ENCODE measurements around the gene TNNI2.
A peak's percentile ranks its signal among the peaks of the same experiment; 100 is the strongest.
"Not testable (repeated sequence)": the region's sequence is repeated elsewhere in the genome, so short reads cannot be mapped to it uniquely, and the experiment has no call there.

TNNI2 gene

DNA sequence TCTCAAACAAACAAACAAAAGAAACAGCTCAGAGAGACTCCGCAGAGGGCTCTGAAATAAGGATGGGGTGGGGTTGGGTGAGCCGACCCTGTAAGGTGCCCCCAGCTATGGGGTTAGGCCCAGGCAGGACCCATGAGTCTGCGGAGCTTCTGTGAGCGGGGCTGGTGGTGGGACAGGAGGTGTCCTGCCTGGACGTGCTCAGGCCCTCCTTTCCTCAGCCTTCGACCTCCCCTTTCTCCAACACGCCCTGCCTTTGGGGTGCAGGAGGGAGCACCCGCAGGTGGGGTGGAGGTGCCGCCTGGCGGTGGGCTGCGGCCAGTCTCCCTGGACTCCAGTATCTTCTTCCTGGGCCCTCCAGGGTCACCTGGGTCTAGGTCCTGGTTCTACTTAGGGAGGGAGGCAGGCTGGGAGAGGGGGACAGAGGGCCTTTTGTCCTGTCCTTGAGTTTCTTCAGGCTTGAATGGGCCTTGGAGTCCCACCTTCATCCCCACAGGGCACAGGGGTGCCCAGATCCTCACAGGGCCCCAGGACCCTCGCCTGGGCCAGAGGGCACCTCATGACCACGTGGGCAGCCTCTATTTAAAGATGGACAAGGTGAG, 40.7 kb downstream of the TNNI2 start:
- Histone ChIP-seq H3K9me3 (ENCODE audit: control insufficient read depth in 5 of 5, low read length in 5 of 5) (no peaks in the 10 kb centered on the region), H3K9ac (ENCODE audit: low read length in 5 of 5) (peak overlapping the region in 1 of 5 donors; percentile 71), H3K4me1 (ENCODE audit: control insufficient read depth in 5 of 5, insufficient read depth in 5 of 5, low read length in 5 of 5) (peaks cover 3 to 75% (median 69%) of the 10 kb centered on the region in 5 donors), H3K4me3 (ENCODE audit: low read depth in 1 of 5, low read length in 5 of 5) (no peak overlapping the region), H3K36me3 (ENCODE audit: control insufficient read depth in 5 of 5, insufficient read depth in 5 of 5, low read length in 5 of 5) (peaks cover 0 to 15% (median 9%) of the 10 kb centered on the region in 5 donors), H3K27ac (ENCODE audit: low read depth, low read length) (peak overlapping the region; percentile 95), H3K27me3 (ENCODE audit: control insufficient read depth in 5 of 5, insufficient read depth in 4 of 5, low read length in 5 of 5) (peaks cover 2 to 43% (median 16%) of the 10 kb centered on the region in 5 donors)

DNA sequence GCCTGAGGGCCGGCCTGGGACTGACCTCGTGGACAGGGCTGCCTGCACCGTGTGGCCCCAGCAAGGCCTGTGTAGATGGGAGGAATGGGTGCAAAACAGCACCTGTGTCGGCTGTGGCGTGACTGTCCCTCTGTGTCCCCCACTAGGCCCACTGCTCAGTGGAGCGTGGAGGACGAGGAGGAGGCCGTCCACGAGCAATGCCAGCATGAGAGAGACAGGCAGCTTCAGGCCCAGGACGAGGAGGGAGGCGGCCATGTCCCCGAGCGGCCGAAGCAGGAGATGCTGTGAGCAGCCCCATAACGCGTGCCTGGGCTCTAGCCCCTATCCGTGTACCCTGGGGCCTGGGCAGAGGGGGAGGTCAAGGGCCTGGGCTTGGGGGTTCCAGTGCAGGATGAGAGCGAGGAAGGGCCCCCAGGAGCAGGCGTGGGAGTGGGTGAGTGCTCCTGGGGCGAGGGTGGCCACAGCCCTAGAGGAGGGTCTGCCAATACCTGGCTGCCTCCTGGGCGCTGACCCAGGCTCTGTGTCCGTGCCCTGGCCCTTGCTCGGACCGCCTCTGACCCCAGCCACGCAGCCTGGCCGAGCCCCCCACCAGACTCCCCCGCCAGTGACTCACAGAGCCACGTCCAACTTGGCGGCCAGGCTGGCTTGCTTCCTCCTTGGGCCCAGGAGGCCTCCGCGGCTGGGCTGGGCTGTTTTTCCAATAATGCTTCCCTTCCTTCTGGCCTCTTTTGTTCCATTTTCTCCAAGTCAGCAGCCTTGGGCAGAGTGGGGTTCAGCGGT, 41.4 kb downstream of the TNNI2 start:
- Histone ChIP-seq H3K9me3 (ENCODE audit: control insufficient read depth in 5 of 5, low read length in 5 of 5) (no peaks in the 10 kb centered on the region), H3K27me3 (ENCODE audit: control insufficient read depth in 5 of 5, insufficient read depth in 4 of 5, low read length in 5 of 5) (peaks cover 2 to 45% (median 16%) of the 10 kb centered on the region in 5 donors), H3K9ac (ENCODE audit: low read length in 5 of 5) (peak overlapping the region in 2 of 5 donors; percentile 47 to 71), H3K4me1 (ENCODE audit: control insufficient read depth in 5 of 5, insufficient read depth in 5 of 5, low read length in 5 of 5) (peaks cover 3 to 71% (median 64%) of the 10 kb centered on the region in 5 donors), H3K4me3 (ENCODE audit: low read depth in 1 of 5, low read length in 5 of 5) (peak overlapping the region in 1 of 5 donors; percentile 5), H3K36me3 (ENCODE audit: control insufficient read depth in 5 of 5, insufficient read depth in 5 of 5, low read length in 5 of 5) (peaks cover 5 to 21% (median 15%) of the 10 kb centered on the region in 5 donors), H3K27ac (ENCODE audit: low read depth, low read length) (peak overlapping the region; percentile 95)

DNA sequence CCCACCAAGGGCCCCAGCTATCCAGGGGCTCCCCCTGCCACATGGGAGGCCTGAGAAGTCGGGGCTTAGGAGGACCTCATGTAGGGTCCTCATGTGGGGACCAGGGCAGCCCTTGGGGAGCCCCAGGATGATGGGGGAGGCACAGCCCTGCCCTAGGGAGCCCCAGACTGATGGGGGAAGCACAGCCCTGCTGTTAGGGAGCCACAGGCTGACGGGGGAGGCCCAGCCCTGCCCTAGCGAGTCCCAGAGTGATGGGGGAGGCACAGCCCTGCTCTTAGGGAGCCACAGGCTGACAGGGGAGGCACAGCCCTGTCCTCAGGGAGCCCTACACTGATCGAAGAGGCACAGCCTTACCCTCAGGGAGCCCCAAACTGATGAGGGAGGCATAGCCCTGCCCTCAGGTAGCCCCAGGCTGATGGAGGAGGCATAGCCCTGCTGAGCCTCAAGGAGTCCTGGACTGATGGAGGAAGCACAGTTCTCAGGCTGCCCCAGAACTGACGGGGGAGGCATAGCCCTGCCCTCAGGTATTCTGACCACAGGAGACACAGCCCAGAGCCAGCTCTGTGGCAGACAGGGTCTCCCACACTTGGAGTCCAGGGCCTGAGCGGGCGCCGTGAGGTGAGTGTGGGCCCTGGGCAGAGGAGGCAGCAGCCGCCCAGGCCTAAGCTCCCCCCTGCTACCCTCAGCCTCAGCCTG, 42.1 kb downstream of the TNNI2 start:
- no peaks in the 10 kb centered on the region for H3K9me3 ChIP-seq (ENCODE audit: control insufficient read depth in 5 of 5, low read length in 5 of 5)
- peak overlapping the region in 4 of 5 donors; percentile 22 to 71 (median 56) for H3K9ac ChIP-seq (ENCODE audit: low read length in 5 of 5)
- H3K4me1 ChIP-seq (ENCODE audit: control insufficient read depth in 5 of 5, insufficient read depth in 5 of 5, low read length in 5 of 5), result peaks cover 3 to 64% (median 59%) of the 10 kb centered on the region in 5 donors
- H3K4me3 ChIP-seq (ENCODE audit: low read depth in 1 of 5, low read length in 5 of 5), result peak overlapping the region in 2 of 5 donors; percentile 5 to 15
- peaks cover 2 to 38% (median 15%) of the 10 kb centered on the region in 5 donors for H3K27me3 ChIP-seq (ENCODE audit: control insufficient read depth in 5 of 5, insufficient read depth in 4 of 5, low read length in 5 of 5)
- peaks cover 9 to 29% (median 23%) of the 10 kb centered on the region in 5 donors for H3K36me3 ChIP-seq (ENCODE audit: control insufficient read depth in 5 of 5, insufficient read depth in 5 of 5, low read length in 5 of 5)
- peak overlapping the region; percentile 95 for H3K27ac ChIP-seq (ENCODE audit: low read depth, low read length)

DNA sequence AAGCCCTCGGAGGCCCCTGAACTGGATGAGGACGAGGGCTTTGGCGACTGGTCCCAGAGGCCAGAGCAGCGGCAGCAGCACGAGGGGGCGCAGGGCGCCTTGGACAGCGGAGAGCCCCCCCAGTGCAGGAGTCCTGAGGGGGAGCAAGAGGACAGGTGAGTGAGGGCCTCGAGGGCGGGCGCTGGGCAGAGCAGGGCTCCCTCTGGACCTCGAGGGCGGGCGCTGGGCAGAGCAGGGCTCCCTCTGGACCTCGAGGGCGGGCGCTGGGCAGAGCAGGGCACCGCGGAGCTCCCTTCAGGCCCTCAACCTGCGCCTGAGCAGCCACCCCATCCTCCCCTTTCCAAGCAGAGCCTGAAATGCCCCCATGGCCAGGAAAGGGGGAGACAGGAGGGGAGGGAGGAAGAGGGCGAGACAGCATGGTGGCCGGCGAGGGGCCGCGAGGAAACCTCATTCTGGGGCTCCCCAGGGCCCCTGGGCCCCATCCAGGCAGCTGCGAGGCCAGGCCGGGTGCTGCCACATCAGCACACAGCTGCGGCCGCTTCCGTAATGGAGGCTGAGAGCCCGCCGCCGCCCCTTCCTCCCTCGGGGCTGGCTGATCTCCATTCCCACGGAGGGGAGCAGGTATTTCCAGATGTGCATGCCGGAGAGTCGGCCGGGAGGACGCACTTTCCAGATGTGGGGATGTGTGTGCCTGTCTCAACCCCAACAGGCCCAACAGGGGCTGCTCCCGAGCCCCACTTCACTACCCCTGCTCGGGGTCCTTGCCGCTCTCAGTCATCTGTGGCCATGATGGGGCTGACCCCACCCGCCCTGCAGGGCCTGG, 42.9 kb downstream of the TNNI2 start:
- Histone ChIP-seq H3K9ac (ENCODE audit: low read length in 5 of 5) (peak overlapping the region in 3 of 5 donors; percentile 39 to 71 (median 54)), H3K4me1 (ENCODE audit: control insufficient read depth in 5 of 5, insufficient read depth in 5 of 5, low read length in 5 of 5) (peaks cover 3 to 56% (median 51%) of the 10 kb centered on the region in 5 donors), H3K27me3 (ENCODE audit: control insufficient read depth in 5 of 5, insufficient read depth in 4 of 5, low read length in 5 of 5) (peaks cover 2 to 30% (median 9%) of the 10 kb centered on the region in 5 donors), H3K4me3 (ENCODE audit: low read depth in 1 of 5, low read length in 5 of 5) (peak overlapping the region in 2 of 5 donors; percentile 18 to 26), H3K36me3 (ENCODE audit: control insufficient read depth in 5 of 5, insufficient read depth in 5 of 5, low read length in 5 of 5) (peaks cover 11 to 37% (median 29%) of the 10 kb centered on the region in 5 donors), H3K27ac (ENCODE audit: low read depth, low read length) (peak overlapping the region; percentile 95), H3K9me3 (ENCODE audit: control insufficient read depth in 5 of 5, low read length in 5 of 5) (no peaks in the 10 kb centered on the region)

DNA sequence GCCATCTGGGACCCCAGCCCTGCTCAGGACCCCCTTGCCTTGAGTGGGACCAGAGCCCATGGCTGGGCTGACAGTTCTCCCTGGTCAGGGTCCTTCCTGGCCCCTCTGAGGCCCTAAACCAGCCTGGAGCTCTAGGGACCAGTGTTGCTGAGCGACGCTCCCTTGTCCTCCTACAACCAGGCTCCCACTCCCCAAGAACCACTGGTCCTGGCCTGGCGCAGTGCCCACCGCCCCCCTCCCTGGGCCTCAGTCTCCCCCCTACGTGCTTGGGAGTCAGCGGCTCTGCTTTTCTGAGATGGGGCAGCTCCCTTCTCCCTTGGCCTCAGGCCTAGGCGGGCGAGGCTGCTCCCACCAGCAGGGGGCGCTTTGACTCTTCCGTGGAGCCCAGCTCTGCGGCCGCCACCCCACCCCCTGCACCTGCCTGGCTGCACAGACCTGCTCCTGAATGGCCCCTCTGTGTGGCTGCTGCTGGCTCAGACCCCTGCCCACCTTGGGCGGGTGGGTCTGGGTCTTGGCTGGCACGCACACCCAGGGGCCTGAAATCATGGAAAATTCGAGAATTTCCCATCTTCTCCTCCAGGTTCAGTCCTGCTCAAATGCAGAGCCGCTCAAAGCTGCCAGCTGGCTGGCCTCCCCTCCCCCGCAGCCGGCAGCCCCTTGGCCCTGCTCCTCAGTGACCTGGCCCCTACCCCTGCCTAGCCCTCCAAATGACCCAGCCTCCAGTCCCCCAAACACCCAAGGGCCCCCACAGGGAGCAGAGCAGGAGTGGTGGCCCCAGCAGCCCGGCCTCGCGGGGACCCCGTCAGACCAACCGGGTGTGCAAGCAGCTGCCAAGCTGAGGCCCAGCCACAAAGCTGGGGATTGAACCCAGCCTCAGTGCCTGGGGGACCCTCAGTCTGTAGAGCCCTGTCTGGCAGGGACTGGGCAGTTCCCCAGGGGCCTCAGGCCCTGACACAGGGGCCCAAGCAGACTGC, 43.8 kb downstream of the TNNI2 start:
- peak overlapping the region; percentile 95 for H3K27ac ChIP-seq (ENCODE audit: low read depth, low read length)

DNA sequence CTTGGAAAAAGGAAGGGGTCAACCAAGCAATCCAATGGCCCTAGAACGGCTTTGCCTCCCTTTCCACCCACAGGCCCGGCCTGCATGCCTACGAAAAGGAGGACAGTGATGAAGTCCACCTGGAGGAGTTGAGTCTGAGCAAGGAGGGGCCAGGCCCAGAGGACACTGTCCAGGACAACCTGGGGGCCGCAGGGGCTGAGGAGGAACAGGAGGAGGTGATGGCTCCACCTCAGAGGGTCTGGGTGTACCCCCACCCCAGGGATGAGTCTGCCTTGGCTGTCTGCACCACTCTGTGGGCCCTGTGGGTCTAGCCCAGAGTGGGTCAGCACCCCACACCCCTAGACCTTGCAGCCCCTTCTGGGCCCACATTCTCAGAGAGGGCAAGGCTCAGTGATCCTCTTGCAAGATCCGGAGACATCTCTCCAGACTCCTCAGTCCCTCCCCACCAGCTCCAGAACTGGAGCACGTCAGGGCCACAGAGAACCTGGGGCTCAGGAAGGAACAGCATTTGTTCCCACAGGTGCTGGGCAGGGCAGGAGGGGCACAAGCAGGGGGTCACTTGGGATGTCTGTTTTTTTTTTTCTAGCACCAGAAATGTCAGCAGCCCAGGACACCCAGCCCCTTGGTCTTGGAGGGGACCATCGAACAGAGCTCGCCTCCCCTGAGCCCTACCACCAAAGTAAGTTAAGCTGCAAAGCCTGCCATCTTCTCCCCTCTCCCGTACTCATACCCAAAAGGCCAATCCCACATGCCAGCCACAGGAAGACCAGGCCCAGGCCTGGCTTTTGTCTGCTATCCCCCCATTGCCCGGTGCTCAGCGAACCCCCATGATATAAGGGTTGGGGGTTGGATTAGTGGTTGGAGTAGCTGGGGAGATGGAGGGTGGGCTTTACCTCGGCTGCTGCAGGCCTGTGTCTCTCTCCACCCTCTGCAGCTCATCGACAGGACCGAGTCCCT, 44.8 kb downstream of the TNNI2 start:
- peaks cover 1 to 52% (median 44%) of the 10 kb centered on the region in 5 donors for H3K4me1 ChIP-seq (ENCODE audit: control insufficient read depth in 5 of 5, insufficient read depth in 5 of 5, low read length in 5 of 5)
- H3K27me3 ChIP-seq (ENCODE audit: control insufficient read depth in 5 of 5, insufficient read depth in 4 of 5, low read length in 5 of 5), result peaks cover 2 to 20% (median 7%) of the 10 kb centered on the region in 5 donors
- H3K9ac ChIP-seq (ENCODE audit: low read length in 5 of 5), result no peak overlapping the region
- no peaks in the 10 kb centered on the region for H3K9me3 ChIP-seq (ENCODE audit: control insufficient read depth in 5 of 5, low read length in 5 of 5)
- H3K27ac ChIP-seq (ENCODE audit: low read depth, low read length), result no peak overlapping the region
- H3K36me3 ChIP-seq (ENCODE audit: control insufficient read depth in 5 of 5, insufficient read depth in 5 of 5, low read length in 5 of 5), result peaks cover 11 to 56% (median 44%) of the 10 kb centered on the region in 5 donors
- H3K4me3 ChIP-seq (ENCODE audit: low read depth in 1 of 5, low read length in 5 of 5), result no peak overlapping the region

More for the DNA sequence above, 43.8 kb downstream of the TNNI2 start:
- Histone ChIP-seq H3K9ac (ENCODE audit: low read length in 5 of 5) (peak overlapping the region in 1 of 5 donors; percentile 39), H3K36me3 (ENCODE audit: control insufficient read depth in 5 of 5, insufficient read depth in 5 of 5, low read length in 5 of 5) (peaks cover 11 to 46% (median 33%) of the 10 kb centered on the region in 5 donors), H3K9me3 (ENCODE audit: control insufficient read depth in 5 of 5, low read length in 5 of 5) (no peaks in the 10 kb centered on the region), H3K4me1 (ENCODE audit: control insufficient read depth in 5 of 5, insufficient read depth in 5 of 5, low read length in 5 of 5) (peaks cover 0 to 49% (median 45%) of the 10 kb centered on the region in 5 donors), H3K27me3 (ENCODE audit: control insufficient read depth in 5 of 5, insufficient read depth in 4 of 5, low read length in 5 of 5) (peaks cover 2 to 26% (median 8%) of the 10 kb centered on the region in 5 donors), H3K4me3 (ENCODE audit: low read depth in 1 of 5, low read length in 5 of 5) (peak overlapping the region in 2 of 5 donors; percentile 18 to 26)

DNA sequence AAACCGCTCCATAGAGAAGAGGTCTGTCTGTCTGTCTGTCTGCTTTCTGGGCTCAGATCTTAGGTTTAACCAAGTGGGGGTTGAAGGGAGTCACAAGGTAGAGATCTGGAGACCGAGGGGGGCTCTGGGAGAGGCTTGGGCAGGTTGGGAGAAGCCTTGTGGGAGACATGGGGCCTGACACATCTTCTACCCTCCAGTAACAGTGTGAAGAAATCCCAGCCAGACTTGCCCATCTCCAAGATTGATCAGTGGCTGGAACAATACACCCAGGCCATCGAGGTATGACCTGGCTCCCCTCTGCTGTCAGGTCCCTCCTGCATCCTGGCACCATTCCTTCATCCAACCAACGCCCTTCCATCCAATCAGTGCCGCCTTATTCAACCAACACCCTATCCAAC, 45.5 kb downstream of the TNNI2 start:
- H3K4me1 ChIP-seq (ENCODE audit: control insufficient read depth in 5 of 5, insufficient read depth in 5 of 5, low read length in 5 of 5), result peaks cover 1 to 55% (median 49%) of the 10 kb centered on the region in 5 donors
- H3K27ac ChIP-seq (ENCODE audit: low read depth, low read length), result no peak overlapping the region

DNA sequence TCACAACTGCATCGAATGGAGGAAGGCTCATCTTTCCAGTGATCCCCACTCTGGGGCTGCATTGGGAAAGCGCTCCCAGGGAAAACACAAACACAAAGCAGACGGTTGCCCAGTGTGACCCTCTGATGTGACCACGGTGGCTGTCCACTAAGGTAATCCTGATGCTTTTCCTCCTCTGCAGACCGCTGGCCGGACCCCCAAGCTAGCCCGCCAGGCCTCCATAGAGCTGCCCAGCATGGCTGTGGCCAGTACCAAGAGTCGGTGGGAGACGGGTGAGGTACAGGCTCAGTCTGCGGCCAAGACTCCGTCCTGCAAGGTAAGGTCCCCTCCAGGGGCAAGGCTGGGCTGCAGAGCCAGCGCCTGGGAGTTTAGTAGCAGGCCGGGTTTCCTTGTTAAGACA, 47.8 kb downstream of the TNNI2 start:
- H3K36me3 ChIP-seq (ENCODE audit: control insufficient read depth in 5 of 5, insufficient read depth in 5 of 5, low read length in 5 of 5), result peaks cover 11 to 62% (median 46%) of the 10 kb centered on the region in 5 donors
- H3K9ac ChIP-seq (ENCODE audit: low read length in 5 of 5); H3K27ac ChIP-seq (ENCODE audit: low read depth, low read length); H3K9me3 ChIP-seq (ENCODE audit: control insufficient read depth in 5 of 5, low read length in 5 of 5); H3K4me3 ChIP-seq (ENCODE audit: low read depth in 1 of 5, low read length in 5 of 5): not testable (repeated sequence)
- peaks cover 1 to 39% (median 27%) of the 10 kb centered on the region in 5 donors for H3K4me1 ChIP-seq (ENCODE audit: control insufficient read depth in 5 of 5, insufficient read depth in 5 of 5, low read length in 5 of 5)
- peaks cover 2 to 15% (median 12%) of the 10 kb centered on the region in 5 donors for H3K27me3 ChIP-seq (ENCODE audit: control insufficient read depth in 5 of 5, insufficient read depth in 4 of 5, low read length in 5 of 5)

More for the DNA sequence above, 45.5 kb downstream of the TNNI2 start:
- peaks cover 2 to 21% (median 7%) of the 10 kb centered on the region in 5 donors for H3K27me3 ChIP-seq (ENCODE audit: control insufficient read depth in 5 of 5, insufficient read depth in 4 of 5, low read length in 5 of 5)
- no peak overlapping the region for H3K9ac ChIP-seq (ENCODE audit: low read length in 5 of 5)
- no peak overlapping the region for H3K4me3 ChIP-seq (ENCODE audit: low read depth in 1 of 5, low read length in 5 of 5)
- H3K36me3 ChIP-seq (ENCODE audit: control insufficient read depth in 5 of 5, insufficient read depth in 5 of 5, low read length in 5 of 5), result peaks cover 11 to 62% (median 46%) of the 10 kb centered on the region in 5 donors
- no peaks in the 10 kb centered on the region for H3K9me3 ChIP-seq (ENCODE audit: control insufficient read depth in 5 of 5, low read length in 5 of 5)
